Mucosa of stomach (tissue), 1 donor: ENCODE measurements around the gene GALNT17.

Source experiments
- H3K27me3 ChIP-seq: one replicate; pipeline ENCODE4 v1.7.0; 2013; ENCODE audit warnings: mild to moderate bottlenecking, low read length; ENCODE audit not compliant: control insufficient read depth, insufficient read depth
- H3K36me3 ChIP-seq: one replicate; pipeline ENCODE4 v1.7.0; 2013; ENCODE audit warnings: low read length; ENCODE audit not compliant: control insufficient read depth, insufficient read depth
- H3K4me1 ChIP-seq: one replicate; pipeline ENCODE4 v1.7.0; 2013; ENCODE audit warnings: mild to moderate bottlenecking, low read length; ENCODE audit not compliant: control insufficient read depth, insufficient read depth
- H3K4me3 ChIP-seq: one replicate; pipeline ENCODE4 v1.7.0; 2013; ENCODE audit warnings: low read length
- H3K9ac ChIP-seq: one replicate; pipeline ENCODE4 v1.7.0; 2013; ENCODE audit warnings: mild to moderate bottlenecking, low read length, moderate library complexity
- H3K9me3 ChIP-seq: one replicate; pipeline ENCODE4 v1.7.0; 2013; ENCODE audit warnings: mild to moderate bottlenecking, low read length, moderate library complexity; ENCODE audit not compliant: control insufficient read depth
- donor health status: Pancreatic carcinoma.

Gene GALNT17

DNA sequence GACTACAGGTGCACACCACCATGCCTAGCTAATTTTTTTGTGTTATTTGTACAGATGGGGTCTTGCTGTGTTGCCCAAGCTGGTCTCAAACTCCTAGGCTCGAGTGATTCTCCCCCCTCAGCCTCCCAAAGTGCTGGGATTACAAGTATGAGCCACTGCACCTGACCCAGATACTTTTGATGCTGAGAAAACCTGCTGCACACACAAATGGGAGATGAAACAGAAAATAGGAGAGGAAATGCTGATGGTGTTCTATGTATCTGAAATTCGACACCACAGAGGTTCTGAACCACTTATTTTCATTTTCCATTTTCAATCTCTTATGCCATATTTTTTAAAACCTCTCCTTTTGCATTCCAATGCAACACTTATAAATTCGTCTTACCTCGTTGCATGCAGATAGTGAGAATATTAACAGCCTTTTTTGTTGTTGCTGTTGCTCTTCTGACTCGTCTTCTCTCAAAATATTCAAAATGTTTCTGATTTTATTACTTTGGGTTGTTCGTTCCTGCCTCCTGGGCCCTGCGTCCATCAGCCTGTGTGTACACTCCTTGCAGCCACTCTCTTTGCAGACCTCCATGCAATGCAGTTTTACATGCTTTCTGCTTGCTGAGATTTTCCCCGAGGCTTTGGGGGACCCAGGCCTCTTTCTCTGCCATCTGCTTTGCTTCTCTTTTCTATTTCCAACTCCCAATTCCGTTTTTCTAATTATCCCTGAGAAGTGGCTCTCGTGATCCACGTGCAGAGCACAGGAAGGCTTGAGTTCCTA is 556.1 kb downstream of the GALNT17 start:
- H3K4me1 ChIP-seq = no peaks in the 10 kb centered on the region
- no peaks in the 10 kb centered on the region for H3K36me3 ChIP-seq
- no peaks in the 10 kb centered on the region for H3K27me3 ChIP-seq
- H3K4me3 ChIP-seq = no peak overlapping the region
- no peak overlapping the region for H3K9ac ChIP-seq
- no peaks in the 10 kb centered on the region for H3K9me3 ChIP-seq

DNA sequence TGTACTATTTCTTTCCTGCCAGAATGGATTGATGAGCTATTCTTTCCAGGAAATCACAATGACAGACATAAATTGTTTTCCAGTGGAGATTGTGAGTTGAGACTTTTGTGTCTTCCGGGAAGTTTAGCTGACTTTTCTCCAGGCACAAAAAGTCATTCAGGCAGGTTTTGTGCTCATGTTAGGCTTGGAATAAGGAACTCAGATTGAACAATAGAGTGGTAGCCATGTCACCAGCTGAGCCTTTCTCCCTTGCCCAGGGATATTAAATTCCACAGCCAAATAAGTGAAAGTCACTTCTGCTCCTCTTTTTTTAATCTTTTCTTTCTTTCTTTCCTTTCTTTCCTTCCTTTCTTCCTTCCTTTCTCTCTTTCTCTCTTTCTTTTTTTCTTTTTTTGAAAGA is 559.6 kb downstream of the GALNT17 start:
- H3K36me3 ChIP-seq = no peaks in the 10 kb centered on the region
- no peaks in the 10 kb centered on the region for H3K4me1 ChIP-seq
- H3K9me3 ChIP-seq = no peaks in the 10 kb centered on the region
- H3K27me3 ChIP-seq = no peaks in the 10 kb centered on the region
- no peak overlapping the region for H3K9ac ChIP-seq
- no peak overlapping the region for H3K4me3 ChIP-seq

DNA sequence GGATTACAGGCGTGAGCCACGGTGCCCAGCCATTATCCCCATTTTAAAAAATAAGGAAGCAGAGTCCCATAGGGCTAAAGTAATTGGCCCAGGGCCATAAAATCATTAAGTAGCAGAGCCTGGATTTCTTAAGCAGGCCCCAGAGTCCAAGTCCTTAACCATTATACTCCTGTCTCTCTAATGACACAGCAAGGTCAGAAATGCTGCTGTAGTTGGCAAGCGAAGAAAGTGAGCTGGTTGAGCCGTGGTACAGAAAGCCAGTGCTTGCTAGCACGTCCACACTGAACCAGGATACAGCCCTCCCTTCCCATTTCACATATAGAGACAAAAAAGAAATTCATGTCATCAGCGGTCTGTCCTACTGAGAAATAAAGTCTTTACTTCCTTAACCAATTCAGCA is 562.7 kb downstream of the GALNT17 start:
- no peaks in the 10 kb centered on the region for H3K4me1 ChIP-seq
- H3K4me3 ChIP-seq = no peak overlapping the region
- no peaks in the 10 kb centered on the region for H3K36me3 ChIP-seq
- no peaks in the 10 kb centered on the region for H3K27me3 ChIP-seq
- no peaks in the 10 kb centered on the region for H3K9me3 ChIP-seq
- no peak overlapping the region for H3K9ac ChIP-seq

DNA sequence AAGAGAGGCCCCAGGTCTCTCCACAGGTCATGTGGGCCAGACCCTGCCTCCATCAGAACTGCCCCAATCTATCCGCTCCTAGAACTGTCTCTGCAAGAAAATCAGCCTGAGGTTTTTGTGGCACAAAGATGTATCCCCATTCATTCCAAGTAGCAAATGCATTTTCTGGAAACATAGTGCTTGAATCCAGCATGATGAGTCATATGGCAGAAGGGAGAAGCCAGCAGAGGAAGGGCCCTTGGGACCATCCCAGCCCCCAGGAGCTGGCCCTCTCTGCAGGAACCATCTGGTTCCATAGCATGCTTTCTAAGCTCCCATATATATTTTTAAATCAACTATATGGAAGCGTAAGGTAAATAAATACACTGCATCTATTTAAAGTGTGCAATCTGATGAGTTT is 563.2 kb downstream of the GALNT17 start:
- no peaks in the 10 kb centered on the region for H3K36me3 ChIP-seq
- no peaks in the 10 kb centered on the region for H3K4me1 ChIP-seq
- H3K4me3 ChIP-seq = no peak overlapping the region
- H3K9ac ChIP-seq = no peak overlapping the region
- no peaks in the 10 kb centered on the region for H3K27me3 ChIP-seq
- H3K9me3 ChIP-seq = no peaks in the 10 kb centered on the region

- Histone ChIP-seq H3K4me3 (no peak overlapping the region), H3K4me1 (no peaks in the 10 kb centered on the region), H3K27me3 (no peaks in the 10 kb centered on the region), H3K36me3 (no peaks in the 10 kb centered on the region), H3K9me3 (no peaks in the 10 kb centered on the region), H3K9ac (no peak overlapping the region)
These were observed 564.6 kb downstream of the GALNT17 start for GRCh38 chr7:71696511-71696910.

- H3K27me3 ChIP-seq = no peaks in the 10 kb centered on the region
- H3K9me3 ChIP-seq = no peaks in the 10 kb centered on the region
- no peaks in the 10 kb centered on the region for H3K4me1 ChIP-seq
- H3K36me3 ChIP-seq = no peaks in the 10 kb centered on the region
- H3K4me3 ChIP-seq = no peak overlapping the region
- H3K9ac ChIP-seq = no peak overlapping the region
These were observed 565.5 kb downstream of the GALNT17 start for GRCh38 chr7:71697400-71697799.

- H3K4me3 ChIP-seq = no peak overlapping the region
- no peaks in the 10 kb centered on the region for H3K27me3 ChIP-seq
- H3K36me3 ChIP-seq = no peaks in the 10 kb centered on the region
- H3K4me1 ChIP-seq = no peaks in the 10 kb centered on the region
- H3K9me3 ChIP-seq = no peaks in the 10 kb centered on the region
- H3K9ac ChIP-seq = no peak overlapping the region
These were observed 573.3 kb downstream of the GALNT17 start for GRCh38 chr7:71705217-71705616.

DNA sequence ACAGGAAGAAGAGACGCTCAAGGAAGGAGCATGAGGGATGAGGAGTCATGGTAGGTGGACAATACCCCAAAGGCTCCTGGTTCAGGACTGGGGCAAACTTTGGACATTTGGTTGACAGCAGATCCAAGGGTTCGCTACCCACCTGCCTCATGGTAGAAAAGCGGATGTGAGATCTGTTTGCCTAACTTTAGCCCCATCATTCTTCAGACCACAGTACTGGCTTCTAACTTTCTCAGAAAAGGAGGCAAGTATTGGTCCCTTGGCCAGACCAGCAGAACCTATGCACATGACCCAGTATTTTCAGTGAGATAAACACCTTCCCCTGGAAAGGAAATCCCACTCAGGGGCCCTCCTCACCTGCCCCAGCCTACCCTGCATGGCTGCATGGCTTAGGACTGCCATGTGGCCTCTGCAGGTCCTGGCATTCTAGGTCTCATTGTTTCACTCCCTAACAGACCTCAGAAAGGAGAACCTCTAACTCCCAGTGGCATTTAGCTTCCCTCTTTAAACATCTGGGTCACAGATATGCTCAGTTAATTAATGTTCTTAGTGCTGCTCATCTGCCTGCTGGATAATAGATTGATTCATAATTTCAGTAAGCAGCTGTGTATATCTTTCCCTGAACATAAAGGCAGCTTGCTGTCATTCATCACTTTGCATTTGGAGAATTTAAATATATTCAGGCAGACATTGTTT is 574.1 kb downstream of the GALNT17 start:
- no peaks in the 10 kb centered on the region for H3K9me3 ChIP-seq
- no peak overlapping the region for H3K9ac ChIP-seq
- no peaks in the 10 kb centered on the region for H3K36me3 ChIP-seq
- H3K4me1 ChIP-seq = no peaks in the 10 kb centered on the region
- no peak overlapping the region for H3K4me3 ChIP-seq
- H3K27me3 ChIP-seq = no peaks in the 10 kb centered on the region

- Histone ChIP-seq H3K4me1 (no peaks in the 10 kb centered on the region), H3K9ac (no peak overlapping the region), H3K4me3 (no peak overlapping the region), H3K27me3 (no peaks in the 10 kb centered on the region), H3K36me3 (no peaks in the 10 kb centered on the region), H3K9me3 (no peaks in the 10 kb centered on the region)
These were observed 574.6 kb downstream of the GALNT17 start for GRCh38 chr7:71706597-71706975.

GRCh38 chr7:71707041-71707440 is 575.1 kb downstream of the GALNT17 start:
- H3K4me1 ChIP-seq = no peaks in the 10 kb centered on the region
- H3K27me3 ChIP-seq = no peaks in the 10 kb centered on the region
- no peaks in the 10 kb centered on the region for H3K36me3 ChIP-seq
- no peak overlapping the region for H3K4me3 ChIP-seq
- H3K9ac ChIP-seq = no peak overlapping the region
- H3K9me3 ChIP-seq = no peaks in the 10 kb centered on the region

DNA sequence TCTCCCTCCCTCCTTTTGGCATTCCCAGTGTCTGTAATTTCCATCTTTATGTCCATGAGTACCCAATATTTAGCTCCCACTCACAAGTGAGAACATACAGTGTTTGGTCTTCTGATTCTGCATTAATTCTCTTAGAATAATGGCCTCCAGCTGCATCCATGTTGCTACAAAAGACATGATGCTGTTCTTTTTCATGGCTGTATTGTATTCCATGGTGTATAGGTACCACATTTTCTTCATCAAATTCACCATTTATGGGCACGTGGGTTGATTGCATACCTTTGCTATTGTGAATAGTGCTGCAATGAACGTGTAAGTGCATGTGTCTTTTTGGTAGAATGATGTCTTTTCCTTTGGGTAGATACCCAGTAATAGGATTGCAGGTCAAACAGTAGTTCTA is 576.8 kb downstream of the GALNT17 start:
- H3K4me3 ChIP-seq = no peak overlapping the region
- H3K27me3 ChIP-seq = no peaks in the 10 kb centered on the region
- H3K9me3 ChIP-seq = no peaks in the 10 kb centered on the region
- H3K9ac ChIP-seq = no peak overlapping the region
- H3K36me3 ChIP-seq = no peaks in the 10 kb centered on the region
- H3K4me1 ChIP-seq = no peaks in the 10 kb centered on the region

GRCh38 chr7:71710442-71710841 is 578.5 kb downstream of the GALNT17 start:
- Histone ChIP-seq H3K27me3 (no peaks in the 10 kb centered on the region), H3K4me3 (no peak overlapping the region), H3K9ac (no peak overlapping the region), H3K4me1 (no peaks in the 10 kb centered on the region), H3K36me3 (no peaks in the 10 kb centered on the region), H3K9me3 (no peaks in the 10 kb centered on the region)
